ENCODE measurements around the gene UCN. TPM values are rescaled to one million over a fixed set of nuclear protein-coding genes. Genes with fewer than 3 reads are reported as not detected.
"Not testable (repeated sequence)": the region's sequence is repeated elsewhere in the genome, so short reads cannot be mapped to it uniquely, and the experiment has no call there.

The UCN gene
- total and polyA plus RNA-seq, 2 experiments from 2014 or later = 1.0 to 2.9 TPM

DNA sequence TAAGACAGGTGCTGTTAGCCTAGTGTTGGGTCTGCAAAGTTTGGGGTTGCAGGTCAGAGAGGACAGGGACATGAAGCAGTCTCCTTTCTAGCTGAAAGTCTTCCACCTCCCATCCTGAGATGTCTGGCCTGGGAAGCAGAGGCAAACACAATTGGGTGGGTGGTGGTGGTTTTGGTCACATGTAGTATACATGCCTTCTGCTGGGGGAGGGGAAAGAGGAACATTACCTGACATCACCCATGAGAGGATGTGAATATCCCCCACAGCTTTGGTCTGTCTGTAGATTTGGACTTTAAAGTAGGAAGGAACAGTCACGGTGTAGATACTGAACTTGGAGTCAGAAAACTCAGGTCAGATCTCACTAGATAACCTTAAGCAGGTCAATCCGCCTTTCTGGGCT is 37.6 kb downstream of the UCN start:
- Histone ChIP-seq H4K20me1 (ENCODE audit: insufficient read depth, poor library complexity, severe bottlenecking) (no peaks in the 10 kb centered on the region), H3K4me2 (no peak overlapping the region), H3K4me3 (no peak overlapping the region), H3K36me3 (replicated peaks; ENCODE audit: insufficient read depth, low read depth) (no peaks in the 10 kb centered on the region), H3K27me3 (peaks cover 37% of the 10 kb centered on the region), H3K9me2 (replicated peaks; ENCODE audit: insufficient read depth) (no peaks in the 10 kb centered on the region), H2AFZ (no peak overlapping the region), H3K4me1 (ENCODE audit: insufficient read depth) (no peaks in the 10 kb centered on the region), H3K79me2 (no peaks in the 10 kb centered on the region), H3K27ac (no peak overlapping the region), H3K9me3 (ENCODE audit: low read depth) (no peaks in the 10 kb centered on the region)
- DNase-seq (ENCODE audit: low spot score) = no peak
- 62% methylated on average over 2 of the region's 2 CpGs for WGBS (ENCODE audit: low lambda C conversion rate, missing lambda C conversion rate)
- TF ChIP-seq, protein P1, sequence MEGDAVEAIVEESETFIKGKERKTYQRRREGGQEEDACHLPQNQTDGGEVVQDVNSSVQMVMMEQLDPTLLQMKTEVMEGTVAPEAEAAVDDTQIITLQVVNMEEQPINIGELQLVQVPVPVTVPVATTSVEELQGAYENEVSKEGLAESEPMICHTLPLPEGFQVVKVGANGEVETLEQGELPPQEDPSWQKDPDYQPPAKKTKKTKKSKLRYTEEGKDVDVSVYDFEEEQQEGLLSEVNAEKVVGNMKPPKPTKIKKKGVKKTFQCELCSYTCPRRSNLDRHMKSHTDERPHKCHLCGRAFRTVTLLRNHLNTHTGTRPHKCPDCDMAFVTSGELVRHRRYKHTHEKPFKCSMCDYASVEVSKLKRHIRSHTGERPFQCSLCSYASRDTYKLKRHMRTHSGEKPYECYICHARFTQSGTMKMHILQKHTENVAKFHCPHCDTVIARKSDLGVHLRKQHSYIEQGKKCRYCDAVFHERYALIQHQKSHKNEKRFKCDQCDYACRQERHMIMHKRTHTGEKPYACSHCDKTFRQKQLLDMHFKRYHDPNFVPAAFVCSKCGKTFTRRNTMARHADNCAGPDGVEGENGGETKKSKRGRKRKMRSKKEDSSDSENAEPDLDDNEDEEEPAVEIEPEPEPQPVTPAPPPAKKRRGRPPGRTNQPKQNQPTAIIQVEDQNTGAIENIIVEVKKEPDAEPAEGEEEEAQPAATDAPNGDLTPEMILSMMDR (IDR thresholded peaks at IDR 0.05; ENCODE audit: poor library complexity) = no peak
- TF ChIP-seq EZH2 (IDR thresholded peaks at IDR 0.05; ENCODE audit: borderline replicate concordance) (no peak), EZH2phosphoT487 (IDR thresholded peaks at IDR 0.05; ENCODE audit: low read depth, severe bottlenecking, unreplicated experiment) (no peak)

DNA sequence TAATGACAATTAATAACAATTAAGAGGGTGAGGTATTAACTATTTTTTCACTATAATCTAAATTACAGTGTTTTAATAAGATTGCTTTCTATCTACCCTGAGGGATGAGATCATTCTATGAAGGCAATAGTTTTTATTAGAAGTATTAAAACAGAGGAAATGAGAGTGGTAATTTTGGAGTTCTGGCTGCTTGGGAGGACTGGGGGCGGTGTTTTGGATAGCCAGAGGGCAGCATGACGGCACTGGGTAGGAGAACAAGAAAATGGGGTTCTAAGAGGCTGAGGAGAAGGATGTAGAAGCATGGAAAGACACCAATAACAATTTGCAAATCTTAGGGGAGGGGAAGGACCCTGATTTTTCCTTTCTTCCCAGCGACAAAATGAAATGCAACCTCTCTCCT is 38.1 kb downstream of the UCN start:
- no peaks in the 10 kb centered on the region for H3K9me2 ChIP-seq (replicated peaks; ENCODE audit: insufficient read depth)
- H3K4me3 ChIP-seq = no peak overlapping the region
- no peaks in the 10 kb centered on the region for H4K20me1 ChIP-seq (ENCODE audit: insufficient read depth, poor library complexity, severe bottlenecking)
- TF ChIP-seq, protein P1 (IDR thresholded peaks at IDR 0.05; ENCODE audit: poor library complexity) = no peak
- no peak for TF ChIP-seq EZH2phosphoT487 (IDR thresholded peaks at IDR 0.05; ENCODE audit: low read depth, severe bottlenecking, unreplicated experiment)
- no peak for DNase-seq (ENCODE audit: low spot score)
- peaks cover 2% of the 10 kb centered on the region for H3K4me1 ChIP-seq (ENCODE audit: insufficient read depth)
- no peaks in the 10 kb centered on the region for H3K36me3 ChIP-seq (replicated peaks; ENCODE audit: insufficient read depth, low read depth)
- H3K79me2 ChIP-seq = no peaks in the 10 kb centered on the region
- WGBS (ENCODE audit: low lambda C conversion rate, missing lambda C conversion rate) = 74% methylated on average over 3 of the region's 3 CpGs
- peaks cover 42% of the 10 kb centered on the region for H3K27me3 ChIP-seq
- H3K27ac ChIP-seq = no peak overlapping the region
- H3K9me3 ChIP-seq (ENCODE audit: low read depth) = no peaks in the 10 kb centered on the region
- H3K4me2 ChIP-seq = no peak overlapping the region
- no peak overlapping the region for H2AFZ ChIP-seq

DNA sequence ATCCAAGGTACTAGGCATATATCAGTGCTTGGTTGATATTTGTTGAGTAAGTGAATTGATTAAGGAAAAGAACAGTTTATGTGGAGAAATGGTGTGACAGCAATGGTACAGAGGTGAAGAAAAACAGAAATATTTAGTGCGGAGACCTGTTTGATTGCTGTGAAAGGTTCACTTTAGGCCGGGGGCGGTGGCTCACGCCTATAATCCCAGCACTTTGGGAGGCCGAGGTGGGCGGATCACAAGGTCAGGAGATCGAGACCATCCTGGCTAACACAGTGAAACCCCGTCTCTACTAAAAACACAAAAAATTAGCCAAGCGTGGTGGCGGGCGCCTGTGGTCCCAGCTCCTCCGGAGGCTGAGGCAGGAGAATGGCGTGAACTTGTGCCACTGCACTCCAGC is 39.9 kb downstream of the UCN start:
- H3K4me1 ChIP-seq (ENCODE audit: insufficient read depth) = peaks cover 18% of the 10 kb centered on the region
- not testable (repeated sequence) for H3K4me3 ChIP-seq; H3K27ac ChIP-seq; H3K4me2 ChIP-seq; H3K9me2 ChIP-seq (replicated peaks; ENCODE audit: insufficient read depth); H2AFZ ChIP-seq; H3K36me3 ChIP-seq (replicated peaks; ENCODE audit: insufficient read depth, low read depth); DNase-seq (ENCODE audit: low spot score); H3K9me3 ChIP-seq (ENCODE audit: low read depth); H4K20me1 ChIP-seq (ENCODE audit: insufficient read depth, poor library complexity, severe bottlenecking); H3K79me2 ChIP-seq
- 89% methylated on average over 13 of the region's 13 CpGs for WGBS (ENCODE audit: low lambda C conversion rate, missing lambda C conversion rate)
- H3K27me3 ChIP-seq = peaks cover 61% of the 10 kb centered on the region

DNA sequence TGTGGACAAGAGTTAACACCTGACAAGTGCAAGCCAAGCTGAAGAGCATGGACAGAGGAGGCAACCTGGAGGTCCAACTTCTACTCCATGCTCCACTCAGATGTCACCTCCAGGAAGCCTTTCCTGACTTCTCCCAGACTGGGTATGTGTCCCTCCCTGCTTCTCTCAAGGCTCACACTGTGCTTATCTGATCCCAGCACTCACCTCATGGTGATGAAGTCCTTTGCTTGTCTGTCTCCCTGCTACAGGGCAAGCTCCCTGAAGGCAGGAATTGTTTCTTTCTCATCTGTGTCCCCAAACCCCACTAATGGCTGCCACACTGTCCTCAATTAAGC is 42.7 kb downstream of the UCN start:
- no peaks in the 10 kb centered on the region for H3K9me3 ChIP-seq (ENCODE audit: low read depth)
- no peaks in the 10 kb centered on the region for H3K79me2 ChIP-seq
- no peak overlapping the region for H3K4me3 ChIP-seq
- TF ChIP-seq EZH2 (IDR thresholded peaks at IDR 0.05; ENCODE audit: borderline replicate concordance) (no peak), EZH2phosphoT487 (IDR thresholded peaks at IDR 0.05; ENCODE audit: low read depth, severe bottlenecking, unreplicated experiment) (no peak)
- TF ChIP-seq, protein P1 (IDR thresholded peaks at IDR 0.05; ENCODE audit: poor library complexity) = no peak
- H3K4me1 ChIP-seq (ENCODE audit: insufficient read depth) = peaks cover 31% of the 10 kb centered on the region
- no peaks in the 10 kb centered on the region for H3K36me3 ChIP-seq (replicated peaks; ENCODE audit: insufficient read depth, low read depth)
- no peak overlapping the region for H3K27ac ChIP-seq
- no peaks in the 10 kb centered on the region for H3K9me2 ChIP-seq (replicated peaks; ENCODE audit: insufficient read depth)
- no peak overlapping the region for H2AFZ ChIP-seq
- no peak for DNase-seq (ENCODE audit: low spot score)
- peak overlapping the region; percentile 99 for H3K4me2 ChIP-seq
- no peaks in the 10 kb centered on the region for H4K20me1 ChIP-seq (ENCODE audit: insufficient read depth, poor library complexity, severe bottlenecking)
- H3K27me3 ChIP-seq = peaks cover 82% of the 10 kb centered on the region

All from hepatocyte (in vitro differentiated cells).